HG02840 (cell line): ENCODE results near the gene LRCH3.
"Not testable (repeated sequence)": the region's sequence is repeated elsewhere in the genome, so short reads cannot be mapped to it uniquely, and the experiment has no call there.

Experiments
- ATAC-seq: cut with Tn5 transposase; IDR thresholded peaks from one replicate; pipeline ENCODE4 v1.9.1; 2021; ENCODE audit warnings: mild to moderate bottlenecking, moderate library complexity, moderate number of reproducible peaks; ENCODE audit not compliant: unreplicated experiment, low FRiP score

The LRCH3 gene

DNA sequence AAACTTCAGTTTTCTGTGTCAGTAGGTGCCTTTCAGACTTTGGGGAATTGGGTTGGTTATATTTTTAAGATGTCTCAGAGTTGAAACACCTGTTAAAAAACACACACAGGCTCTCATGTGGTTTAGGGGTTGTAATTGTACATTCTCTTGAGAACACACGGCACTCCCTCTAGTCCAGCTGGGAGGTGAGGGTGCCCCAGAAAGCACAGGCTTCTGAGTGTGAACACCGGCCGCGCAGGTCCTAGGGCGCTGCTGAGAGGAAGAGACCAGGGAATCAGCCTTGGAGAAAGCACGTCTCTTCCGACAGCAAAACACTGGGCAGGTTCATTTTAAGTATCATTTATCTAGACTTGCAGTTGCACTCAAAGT lies 90.9 kb downstream of the LRCH3 start:
- ATAC-seq: no peak

DNA sequence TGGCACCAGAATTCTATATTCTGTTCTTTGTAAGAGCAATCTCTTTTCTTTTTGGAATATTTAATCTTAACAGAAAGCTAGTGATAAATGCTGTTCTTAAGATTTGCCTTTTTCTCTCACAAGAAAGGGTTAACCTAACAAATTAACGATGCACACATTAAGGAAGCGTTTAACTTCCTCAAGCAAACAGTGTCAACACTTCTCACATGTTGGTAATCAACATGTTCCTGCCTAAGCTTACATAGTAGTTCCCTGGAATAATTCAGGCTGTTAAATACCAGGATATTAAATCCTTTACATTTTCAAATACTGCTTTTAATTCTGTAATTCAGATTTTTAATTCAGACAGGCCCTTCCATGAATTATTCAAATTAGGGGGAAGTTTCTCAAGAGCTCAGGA lies 91.5 kb downstream of the LRCH3 start:
- no peak for ATAC-seq

DNA sequence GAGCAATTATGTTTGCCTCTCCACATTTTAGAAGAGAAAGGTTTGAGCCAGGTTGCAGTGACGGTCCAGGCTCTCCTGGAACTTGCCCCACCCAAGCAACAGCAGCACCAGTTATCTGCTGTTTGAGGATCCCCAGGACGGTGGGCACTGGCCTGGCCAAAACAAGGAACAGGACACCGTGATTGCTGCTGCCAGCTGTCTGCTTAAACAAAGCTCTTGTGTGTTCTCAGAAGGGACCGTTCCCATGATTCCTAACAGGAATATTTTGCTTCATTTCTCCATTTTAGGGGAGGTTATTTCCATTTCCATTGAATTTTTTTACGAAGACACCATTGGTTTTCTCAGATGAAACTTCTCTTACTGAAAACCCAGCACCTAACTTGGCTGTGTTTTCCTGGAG lies 92.5 kb downstream of the LRCH3 start:
- no peak for ATAC-seq

DNA sequence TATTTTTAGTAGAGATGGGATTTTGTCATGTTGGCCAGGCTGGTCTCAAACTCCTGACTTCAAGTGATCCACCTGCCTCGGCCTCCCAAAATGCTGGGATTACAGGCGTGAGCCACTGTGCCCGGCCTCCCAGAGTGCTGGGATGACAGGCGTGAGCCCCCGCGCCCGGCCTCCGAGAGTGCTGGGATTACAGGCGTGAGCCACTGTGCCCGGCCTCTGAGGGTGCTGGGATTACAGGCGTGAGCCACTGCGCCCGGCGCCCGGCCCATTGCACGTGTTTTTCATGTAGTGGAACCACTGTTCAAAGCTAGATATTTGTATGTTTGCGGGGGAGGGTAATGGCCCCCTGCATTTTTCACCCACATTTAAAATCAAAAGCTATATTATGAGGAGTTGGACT lies 93.3 kb downstream of the LRCH3 start:
- ATAC-seq: not testable (repeated sequence)

DNA sequence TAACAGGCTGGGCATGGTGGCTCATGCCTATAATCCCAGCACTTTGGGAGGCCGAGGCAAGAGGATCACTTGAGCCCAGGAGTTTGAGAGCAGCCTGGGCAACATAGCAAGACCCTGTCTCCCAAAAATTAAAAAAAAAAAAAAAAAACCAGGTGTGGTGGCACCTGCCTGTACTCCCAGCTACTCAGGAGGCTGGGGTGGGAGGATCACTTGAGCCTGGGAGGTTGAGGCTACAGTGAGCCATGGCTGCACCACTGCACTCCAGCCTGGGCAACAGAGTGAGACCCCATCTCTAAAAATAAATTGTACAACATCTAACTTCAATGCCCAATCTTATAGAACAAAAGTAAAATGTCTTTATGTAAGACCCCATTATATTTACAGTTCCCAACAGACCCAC lies 95.0 kb downstream of the LRCH3 start:
- ATAC-seq: not testable (repeated sequence)

DNA sequence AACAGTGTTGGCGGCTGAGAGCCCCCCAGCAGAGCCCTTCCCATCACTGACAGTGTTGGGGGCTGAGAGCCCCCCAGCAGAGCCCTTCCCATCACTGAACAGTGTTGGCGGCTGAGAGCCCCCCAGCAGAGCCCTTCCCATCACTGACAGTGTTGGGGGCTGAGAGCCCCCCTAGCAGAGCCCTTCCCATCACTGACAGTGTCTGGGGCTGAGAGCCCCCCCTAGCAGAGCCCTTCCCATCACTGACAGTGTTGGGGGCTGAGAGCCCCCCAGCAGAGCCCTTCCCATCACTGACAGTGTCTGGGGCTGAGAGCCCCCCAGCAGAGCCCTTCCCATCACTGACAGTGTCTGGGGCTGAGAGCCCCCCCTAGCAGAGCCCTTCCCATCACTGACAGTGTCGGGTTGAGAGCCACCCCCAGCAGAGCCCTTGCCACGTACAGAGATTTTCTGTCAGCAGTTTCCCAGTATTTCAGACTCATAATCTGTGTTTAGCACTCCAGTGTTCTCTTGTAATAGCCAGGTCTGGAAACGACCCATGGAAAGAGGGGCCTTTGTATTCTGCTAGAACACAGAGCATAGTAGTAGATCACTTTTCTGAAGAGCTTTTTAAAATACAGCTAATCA lies 96.5 kb downstream of the LRCH3 start:
- not testable (repeated sequence) for ATAC-seq

DNA sequence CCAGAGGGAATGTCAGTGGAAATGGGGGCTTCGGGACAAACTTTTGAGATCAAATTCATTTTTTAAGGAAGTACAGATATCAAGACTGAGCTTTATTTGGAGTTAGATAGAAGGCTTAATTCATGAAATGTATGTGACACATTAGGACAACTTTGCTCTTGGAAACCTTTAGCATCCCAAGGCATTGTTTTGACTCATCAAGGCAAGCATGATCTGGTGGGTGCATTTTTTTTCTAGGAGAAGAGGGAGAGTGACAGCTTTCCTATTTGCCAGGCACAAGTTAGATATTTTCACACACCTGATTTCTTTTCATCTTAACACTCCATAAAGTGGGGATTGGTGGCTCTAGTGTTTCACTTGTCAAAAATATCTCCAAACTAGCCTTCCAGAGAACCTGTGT lies 97.5 kb downstream of the LRCH3 start:
- no peak for ATAC-seq

DNA sequence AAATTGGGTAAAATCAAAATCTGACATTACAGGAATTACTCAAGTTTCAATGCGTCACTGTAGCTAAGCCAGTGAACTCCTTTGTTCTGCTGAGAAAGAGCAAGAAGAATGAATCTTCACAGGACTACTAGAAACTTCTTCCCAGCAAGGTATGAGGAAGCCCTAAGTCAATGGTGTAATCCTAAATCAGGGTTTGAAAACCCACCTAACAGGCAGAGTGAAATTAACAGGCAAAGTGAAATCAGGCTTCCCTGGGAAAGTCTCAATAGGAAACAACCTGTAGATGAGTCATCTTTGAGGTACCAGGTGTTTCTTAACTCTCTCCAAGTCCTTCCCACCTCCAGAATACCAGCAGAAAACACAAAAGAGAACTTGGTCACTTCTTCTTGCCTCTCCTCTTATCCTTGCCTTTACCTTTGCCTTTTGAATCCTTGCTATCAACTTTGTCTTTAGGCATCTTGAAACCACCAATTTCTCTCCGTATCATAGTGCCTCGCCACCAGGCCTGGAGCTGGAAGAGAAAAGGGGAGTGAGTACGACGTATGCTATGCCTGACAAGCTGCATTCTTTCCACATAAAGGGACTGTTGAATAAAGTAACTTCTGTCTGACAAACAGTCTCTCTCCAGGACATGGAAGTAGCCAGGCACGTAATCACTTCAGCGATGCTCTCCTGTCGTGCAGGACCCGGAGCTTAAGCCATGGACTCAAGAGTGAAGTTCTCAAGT lies 98.3 kb downstream of the LRCH3 start:
- ATAC-seq: no peak

DNA sequence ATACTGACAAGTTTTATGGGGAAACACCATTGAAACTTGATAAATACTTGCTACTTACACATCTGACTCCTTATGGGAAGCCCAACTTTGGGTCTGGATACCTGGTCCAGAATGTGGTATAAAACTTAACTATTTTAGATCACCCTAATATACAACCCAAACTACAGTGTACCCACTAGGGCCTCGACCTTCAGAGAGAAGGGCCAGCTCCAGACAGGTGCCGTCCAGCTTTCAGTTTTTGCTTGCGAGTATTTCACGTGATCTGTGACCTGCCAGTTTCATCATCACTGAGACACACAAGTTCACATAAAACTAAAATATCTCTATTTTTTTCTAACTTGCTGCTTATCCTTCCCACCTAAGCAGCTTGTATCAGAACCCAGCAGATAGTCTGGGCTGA lies 99.6 kb downstream of the LRCH3 start:
- no peak for ATAC-seq

DNA sequence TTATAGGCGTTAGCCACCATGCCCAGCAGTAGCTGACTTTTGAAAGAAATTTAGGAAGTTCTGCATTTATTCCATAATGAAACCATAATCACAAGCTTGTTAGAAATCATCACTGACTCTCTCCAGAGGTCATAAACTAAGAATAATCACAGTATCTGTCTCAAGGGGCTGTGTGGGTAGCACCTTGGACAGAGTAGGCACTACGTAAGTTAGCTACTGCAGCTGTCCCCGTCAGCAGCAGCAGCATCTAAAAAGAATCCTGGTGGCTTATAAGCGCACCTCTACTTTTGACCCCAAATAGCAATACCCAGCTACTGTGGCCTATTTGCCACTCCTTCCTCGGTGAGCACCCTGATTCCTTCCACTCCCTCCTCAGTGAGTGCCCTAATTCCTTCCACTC lies 101.1 kb downstream of the LRCH3 start:
- no peak for ATAC-seq

DNA sequence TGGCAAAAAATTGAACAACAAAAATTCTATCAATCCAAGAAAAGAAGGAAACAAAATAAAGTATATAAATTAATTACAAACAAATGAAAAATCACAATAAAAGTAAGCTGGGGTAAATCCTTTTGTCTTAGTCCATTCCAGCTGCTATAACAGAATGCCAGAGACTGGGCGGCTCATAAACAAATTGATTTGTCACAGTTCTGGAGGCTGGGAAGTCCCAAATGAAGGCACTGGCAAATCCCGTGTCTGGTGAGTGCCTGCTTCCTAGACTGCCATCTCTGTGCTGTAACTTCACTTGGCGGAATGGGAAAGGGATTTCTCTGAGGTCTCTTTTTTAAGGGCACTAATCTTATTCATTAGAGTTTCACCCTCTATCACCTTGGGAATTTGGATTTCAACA lies 105.4 kb downstream of the LRCH3 start:
- no peak for ATAC-seq

DNA sequence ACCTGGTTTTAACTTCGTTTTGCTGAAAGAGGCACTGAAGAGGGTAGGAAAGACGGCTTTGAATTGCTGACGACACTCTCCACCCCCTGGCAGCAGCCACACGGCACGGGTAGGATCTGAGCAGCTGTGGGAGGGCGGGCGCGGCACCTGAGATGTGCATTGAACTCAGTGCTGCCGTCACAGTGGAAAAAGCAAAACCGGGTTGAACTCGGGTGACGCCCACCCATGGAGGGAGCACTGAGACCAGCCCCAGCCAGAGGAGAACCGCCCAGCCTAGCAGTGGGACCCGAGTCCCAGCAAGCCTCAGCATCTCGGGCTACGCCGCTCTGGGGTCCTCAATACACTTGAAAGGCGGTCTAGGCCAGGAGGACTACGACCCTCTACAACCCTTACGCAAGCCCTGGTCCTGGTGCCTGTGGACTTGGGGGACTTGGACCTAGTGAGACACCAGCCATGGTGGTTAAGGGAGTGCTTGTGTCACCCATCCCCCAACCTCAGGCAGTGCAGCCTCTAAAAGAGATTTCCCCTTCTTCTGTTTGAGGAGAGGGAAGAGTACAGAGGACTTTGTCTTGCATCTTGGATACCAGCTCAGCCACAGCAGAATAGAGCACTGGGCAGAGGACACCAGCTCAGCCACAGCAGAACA lies 108.9 kb downstream of the LRCH3 start:
- no peak for ATAC-seq

DNA sequence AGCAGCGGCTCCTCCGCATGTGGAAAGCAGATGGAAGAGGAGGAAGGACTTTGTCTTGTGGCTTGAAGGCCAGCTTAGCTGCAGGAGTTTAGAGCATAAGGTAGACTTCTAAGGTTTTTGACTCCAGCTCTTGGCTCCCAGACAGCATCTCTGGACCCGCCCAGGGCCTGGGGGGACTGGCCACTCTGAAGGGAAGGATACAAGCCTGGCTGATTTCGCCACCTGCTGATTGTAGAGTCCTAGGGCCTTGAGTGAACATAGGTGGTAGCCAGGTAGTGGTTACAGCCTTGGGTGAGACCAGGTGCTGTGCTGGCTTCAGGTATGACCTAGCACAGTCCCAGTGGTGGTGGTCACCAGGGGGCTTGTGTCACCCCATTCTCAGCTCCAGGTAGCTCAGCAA lies 110.6 kb downstream of the LRCH3 start:
- ATAC-seq: no peak

DNA sequence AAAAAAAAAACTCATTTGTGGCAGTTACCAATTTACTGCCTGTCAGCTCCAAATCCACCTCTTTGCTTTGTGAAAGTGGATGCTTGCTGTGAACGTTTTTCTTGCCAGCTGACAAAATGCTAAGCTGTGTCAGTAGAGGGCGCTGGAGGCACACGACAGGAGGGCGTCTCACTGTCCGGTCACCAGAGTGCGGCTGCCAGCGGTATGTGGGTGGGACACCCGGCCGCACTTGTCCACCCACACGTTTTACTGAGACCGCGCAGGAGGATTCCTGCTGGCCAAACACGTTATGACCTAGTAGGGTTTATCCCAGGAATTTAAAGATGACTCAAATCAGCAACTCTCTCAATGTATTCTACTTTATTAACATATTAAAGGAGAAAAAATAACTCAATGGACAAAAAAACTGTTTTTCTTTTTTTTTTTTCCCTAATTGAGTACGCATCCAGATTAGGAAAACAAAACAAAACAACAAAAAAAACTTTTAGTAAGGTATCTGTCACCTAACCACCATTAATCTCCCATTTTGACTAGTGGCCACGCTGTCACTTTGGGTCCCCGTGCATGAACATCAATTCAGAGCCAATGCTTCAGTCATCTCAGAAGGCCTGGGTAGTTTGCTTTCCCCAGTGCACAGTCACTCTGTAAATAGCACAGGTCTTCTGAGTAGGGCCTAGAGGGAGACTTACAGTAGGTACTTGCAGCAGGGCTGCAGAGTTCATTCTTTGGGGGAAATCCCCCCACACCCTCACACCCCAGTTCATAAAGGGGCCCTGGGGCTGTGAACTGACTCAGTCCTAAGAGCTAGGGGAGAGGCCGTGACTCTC lies 115.2 kb downstream of the LRCH3 start:
- ATAC-seq: peak; percentile 78

DNA sequence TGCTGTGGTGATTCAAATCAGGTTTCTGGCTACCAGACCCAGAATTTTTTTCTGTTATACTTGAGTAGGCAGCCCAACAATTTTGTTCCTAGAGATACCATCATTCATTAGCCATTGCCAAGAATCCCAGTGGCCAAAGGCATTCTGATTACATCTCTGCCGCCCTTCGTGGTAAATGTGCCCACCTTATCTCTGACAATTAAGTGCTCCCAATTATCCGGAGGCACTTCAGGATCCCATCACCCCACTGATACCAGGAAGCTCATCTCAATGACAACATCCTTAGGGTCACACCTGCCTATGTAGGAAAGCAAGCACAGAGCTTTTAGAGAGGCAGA lies 115.8 kb downstream of the LRCH3 start:
- no peak for ATAC-seq

DNA sequence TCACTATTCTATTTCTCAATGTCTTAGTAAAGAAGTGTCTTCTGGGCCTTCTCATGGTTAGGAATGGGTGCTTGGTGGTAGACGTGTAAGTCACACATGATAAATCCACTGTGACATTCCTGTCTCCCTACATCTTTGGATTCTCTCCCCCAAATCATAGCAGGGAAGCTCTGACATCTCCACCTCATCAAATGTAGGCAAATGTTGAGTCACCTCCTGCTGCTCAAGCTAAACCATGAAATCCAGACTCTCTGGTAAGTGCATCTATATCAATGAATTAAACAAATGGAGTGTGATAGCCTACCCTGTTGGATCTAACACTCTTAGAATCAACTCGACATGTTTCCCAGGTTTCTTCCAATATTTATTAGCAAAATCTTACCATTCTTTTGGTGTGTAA lies 116.1 kb downstream of the LRCH3 start:
- no peak for ATAC-seq

DNA sequence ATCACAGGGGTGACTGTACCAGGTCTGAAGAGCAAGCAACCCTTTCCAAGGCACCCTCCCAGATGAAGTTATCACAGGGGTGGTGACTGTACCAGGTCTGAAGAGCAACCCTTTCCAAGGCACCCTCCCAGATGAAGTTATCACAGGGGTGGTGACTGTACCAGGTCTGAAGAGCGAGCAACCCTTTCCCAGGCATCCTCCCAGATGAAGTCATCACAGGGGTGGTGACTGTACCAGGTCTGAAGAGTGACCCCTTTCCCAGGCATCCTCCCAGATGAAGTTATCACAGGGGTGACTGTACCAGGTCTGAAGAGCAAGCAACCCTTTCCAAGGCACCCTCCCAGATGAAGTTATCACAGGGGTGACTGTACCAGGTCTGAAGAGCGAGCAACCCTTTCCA lies 117.5 kb downstream of the LRCH3 start:
- ATAC-seq: not testable (repeated sequence)

DNA sequence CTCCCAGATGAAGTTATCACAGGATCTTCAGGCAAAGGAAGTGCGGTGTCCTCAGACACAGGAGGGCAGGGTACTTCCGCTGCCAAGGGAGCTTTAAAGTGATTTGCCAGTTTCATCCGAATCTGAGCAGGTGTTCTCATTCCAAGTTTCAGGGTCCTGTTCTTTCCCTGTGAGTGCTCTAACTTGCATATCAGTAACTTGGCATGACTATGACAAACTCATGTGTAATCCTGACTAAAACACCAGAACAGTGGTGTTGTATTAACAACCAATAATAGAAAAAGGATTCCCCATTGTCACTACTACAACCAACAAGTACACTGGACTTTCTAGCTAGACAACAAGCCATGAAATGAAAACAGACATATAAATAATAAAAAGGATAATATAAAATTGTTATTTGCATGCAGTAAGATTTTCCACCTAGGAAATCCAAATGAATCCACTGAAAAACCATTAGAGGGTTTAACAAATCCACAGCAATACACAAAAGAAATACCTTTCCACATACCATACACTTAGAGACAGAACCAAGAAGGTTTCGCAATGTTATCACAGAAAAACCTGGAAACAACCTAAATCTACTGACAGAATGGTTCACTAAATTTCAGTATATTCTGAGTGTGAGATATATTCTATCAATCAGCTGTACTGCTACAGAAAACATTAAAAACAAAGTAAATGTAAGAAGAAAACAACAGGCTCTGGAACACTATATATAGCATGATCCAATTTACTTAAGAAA lies 118.1 kb downstream of the LRCH3 start:
- ATAC-seq: no peak

DNA sequence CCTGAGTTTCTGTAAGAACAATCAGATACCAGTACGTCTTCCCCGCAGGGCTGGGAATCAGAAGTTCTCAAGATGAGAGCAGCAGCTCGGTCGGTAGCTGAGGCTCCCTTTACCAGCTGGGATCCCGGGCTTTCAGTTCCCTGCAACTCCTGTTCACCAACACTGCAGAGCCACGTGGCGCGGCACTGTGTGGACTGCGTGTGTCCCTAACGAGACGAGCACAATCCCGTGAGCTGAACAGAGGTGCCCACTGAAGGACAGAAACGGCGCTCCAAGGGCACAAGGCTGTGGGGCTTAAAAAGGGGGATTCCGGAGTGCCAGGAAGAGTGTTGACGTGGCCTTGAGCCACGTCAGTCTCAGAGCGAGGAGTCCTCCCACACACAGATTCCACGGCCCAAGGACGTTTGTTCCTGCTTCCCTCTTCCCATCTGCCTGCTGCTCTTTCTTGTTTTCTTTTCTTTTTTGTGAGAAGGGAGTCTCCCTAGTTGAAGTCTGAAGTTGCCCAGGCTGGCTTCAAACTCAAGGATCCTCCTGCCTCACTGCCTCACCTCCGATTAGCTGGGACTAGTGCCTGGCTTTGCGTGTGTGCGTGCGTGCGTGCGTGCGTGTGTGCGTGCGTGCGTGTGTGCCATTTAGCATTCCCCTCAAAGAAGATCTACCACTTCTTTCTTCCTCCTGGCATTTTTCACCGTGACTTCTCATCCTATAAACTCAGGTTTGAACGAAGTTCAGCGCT lies 121.9 kb downstream of the LRCH3 start:
- no peak for ATAC-seq
